Esophagus muscularis mucosa (tissue), 4 donors: ENCODE results near the gene CSN2.

Source experiments
- EP300 ChIP-seq: sonication (generic); formaldehyde crosslinking; IDR thresholded peaks from one replicate; pipeline ENCODE4 v1.6.1; 2017; ENCODE audit warnings: antibody characterized with exemption
- POLR2A ChIP-seq: fragments of 450-650 bp; IDR thresholded peaks from one replicate; pipeline ENCODE4 v1.6.1; 2017; ENCODE audit warnings: antibody characterized with exemption, moderate library complexity, mild to moderate bottlenecking, low read depth
- POLR2AphosphoS5 ChIP-seq, 2 donors: sonication (generic); formaldehyde crosslinking; IDR thresholded peaks; one replicate each; pipeline ENCODE4 v1.6.1; 2017; ENCODE audit warnings: antibody characterized with exemption in 2 of 2
- TF ChIP-seq, protein P1 (sequence below), 3 experiments: fragments of 200-600 bp in 2 of 3; fragments of 450-650 bp in 1 of 3; sonication (generic) in 2 of 3; IDR thresholded peaks; one replicate each; pipeline ENCODE4 v1.5.1; 2017 to 2019; ENCODE audit warnings: antibody characterized with exemption in 3 of 3, mild to moderate bottlenecking in 2 of 3, moderate library complexity in 1 of 3

- TF ChIP-seq POLR2A: no peak
- TF ChIP-seq, protein P1, sequence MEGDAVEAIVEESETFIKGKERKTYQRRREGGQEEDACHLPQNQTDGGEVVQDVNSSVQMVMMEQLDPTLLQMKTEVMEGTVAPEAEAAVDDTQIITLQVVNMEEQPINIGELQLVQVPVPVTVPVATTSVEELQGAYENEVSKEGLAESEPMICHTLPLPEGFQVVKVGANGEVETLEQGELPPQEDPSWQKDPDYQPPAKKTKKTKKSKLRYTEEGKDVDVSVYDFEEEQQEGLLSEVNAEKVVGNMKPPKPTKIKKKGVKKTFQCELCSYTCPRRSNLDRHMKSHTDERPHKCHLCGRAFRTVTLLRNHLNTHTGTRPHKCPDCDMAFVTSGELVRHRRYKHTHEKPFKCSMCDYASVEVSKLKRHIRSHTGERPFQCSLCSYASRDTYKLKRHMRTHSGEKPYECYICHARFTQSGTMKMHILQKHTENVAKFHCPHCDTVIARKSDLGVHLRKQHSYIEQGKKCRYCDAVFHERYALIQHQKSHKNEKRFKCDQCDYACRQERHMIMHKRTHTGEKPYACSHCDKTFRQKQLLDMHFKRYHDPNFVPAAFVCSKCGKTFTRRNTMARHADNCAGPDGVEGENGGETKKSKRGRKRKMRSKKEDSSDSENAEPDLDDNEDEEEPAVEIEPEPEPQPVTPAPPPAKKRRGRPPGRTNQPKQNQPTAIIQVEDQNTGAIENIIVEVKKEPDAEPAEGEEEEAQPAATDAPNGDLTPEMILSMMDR (IDR thresholded peaks at IDR 0.05): no peak
- TF ChIP-seq POLR2AphosphoS5 (IDR thresholded peaks at IDR 0.05): no peak
- TF ChIP-seq EP300: no peak
Measured at GRCh38 chr4:70002507-70002906, 37.0 kb upstream of the CSN2 start.
